Measurements from ENCODE around the gene BIVM. TPM values are rescaled to one million over a fixed set of nuclear protein-coding genes. Genes with fewer than 3 reads are reported as not detected.
A peak's percentile ranks its signal among the peaks of the same experiment; 100 is the strongest.

Gene BIVM
- 10 to 100 TPM; 16.2 to 19.5 (median 16.7) TPM for total RNA-seq

GRCh38 chr13:102798581-102799425 lies at the start of gene BIVM, which contains the start of gene POGLUT2:
Gene BIVM (plus strand): TSS chr13:102799119. CDS start chr13:102807268, 8,149 bp downstream.
Gene POGLUT2 (minus strand): TSS chr13:102798976. CDS start chr13:102798670, 306 bp downstream.
- peak; percentile 96 for DNase-seq (ENCODE audit: extremely low spot score)
- peak within 1 kb of the TSS; percentile 76 to 90 (median 86) for H3K4me3 ChIP-seq
- intact Hi-C loops (cut with DNase I), result no loop called here
- no peaks in the 10 kb centered on the region for H3K9me3 ChIP-seq
- peaks cover 0 to 4% (median 0%) of the 10 kb centered on the region in 4 donors for H3K36me3 ChIP-seq
- 0% methylated on average over 13 of the region's 72 CpGs for WGBS
- TF ChIP-seq CTCF (IDR thresholded peaks at IDR 0.05) (peak in 1 of 3 experiments; percentile 12), POLR2A (IDR thresholded peaks at IDR 0.05; ENCODE audit: low read depth) (no peak), POLR2AphosphoS5 (IDR thresholded peaks at IDR 0.05) (peak; percentile 74)
- no peaks in the 10 kb centered on the region for H3K27me3 ChIP-seq
- peak within 1 kb of the TSS; percentile 83 to 91 (median 85) for H3K27ac ChIP-seq (replicated peaks in 1 of 4)
- H3K4me1 ChIP-seq, result peaks cover 26 to 59% (median 37%) of the 10 kb centered on the region in 4 donors

- intact Hi-C loops (cut with DNase I), result no loop called here
Measured at GRCh38 chr13:102751886-102752285, 47.0 kb upstream of the BIVM start.

GRCh38 chr13:102757006-102757405 lies 41.9 kb upstream of the BIVM start:
- intact Hi-C loops (cut with DNase I), result no loop called here
- Histone ChIP-seq H3K4me3 (no peak overlapping the region), H3K4me1 (no peaks in the 10 kb centered on the region), H3K27ac (replicated peaks in 1 of 4) (no peak overlapping the region), H3K36me3 (no peaks in the 10 kb centered on the region), H3K9me3 (no peaks in the 10 kb centered on the region), H3K27me3 (no peaks in the 10 kb centered on the region)
- TF ChIP-seq EP300 (IDR thresholded peaks at IDR 0.05), result no peak
- TF ChIP-seq POLR2AphosphoS5 (IDR thresholded peaks at IDR 0.05), result no peak
- no peak for TF ChIP-seq CTCF (IDR thresholded peaks at IDR 0.05)
- TF ChIP-seq POLR2A (IDR thresholded peaks at IDR 0.05; ENCODE audit: low read depth), result no peak
- 83% methylated on average over 1 of the region's 1 CpG for WGBS
- no peak for DNase-seq (ENCODE audit: extremely low spot score)

More at GRCh38 chr13:102751886-102752285, 47.0 kb upstream of the BIVM start:
- DNase-seq (ENCODE audit: extremely low spot score), result no peak
- H3K4me3 ChIP-seq, result no peak overlapping the region
- H3K36me3 ChIP-seq, result no peaks in the 10 kb centered on the region
- no peaks in the 10 kb centered on the region for H3K4me1 ChIP-seq
- peaks cover 0 to 12% (median 2%) of the 10 kb centered on the region in 4 donors for H3K9me3 ChIP-seq
- no peaks in the 10 kb centered on the region for H3K27me3 ChIP-seq
- H3K27ac ChIP-seq (replicated peaks in 1 of 4), result no peak overlapping the region
- WGBS, result 95% methylated on average over 3 of the region's 3 CpGs
- no peak for TF ChIP-seq POLR2A (IDR thresholded peaks at IDR 0.05; ENCODE audit: low read depth)
- no peak for TF ChIP-seq EP300 (IDR thresholded peaks at IDR 0.05)
- no peak for TF ChIP-seq CTCF (IDR thresholded peaks at IDR 0.05)
- TF ChIP-seq POLR2AphosphoS5 (IDR thresholded peaks at IDR 0.05), result no peak

- 92% methylated on average over 2 of the region's 2 CpGs for WGBS
- no peaks in the 10 kb centered on the region for H3K27me3 ChIP-seq
- H3K4me3 ChIP-seq, result no peak overlapping the region
- H3K9me3 ChIP-seq, result no peaks in the 10 kb centered on the region
- TF ChIP-seq EP300 (IDR thresholded peaks at IDR 0.05), result no peak
- TF ChIP-seq POLR2AphosphoS5 (IDR thresholded peaks at IDR 0.05), result no peak
- no peak for TF ChIP-seq POLR2A (IDR thresholded peaks at IDR 0.05; ENCODE audit: low read depth)
- no peak for TF ChIP-seq CTCF (IDR thresholded peaks at IDR 0.05)
- H3K4me1 ChIP-seq, result no peaks in the 10 kb centered on the region
- H3K36me3 ChIP-seq, result no peaks in the 10 kb centered on the region
- DNase-seq (ENCODE audit: extremely low spot score), result no peak
- H3K27ac ChIP-seq (replicated peaks in 1 of 4), result no peak overlapping the region
- intact Hi-C loops (cut with DNase I), result no loop called here
Measured at GRCh38 chr13:102758842-102759241, 40.1 kb upstream of the BIVM start.

Data from esophagus muscularis mucosa (tissue), 4 donors.